Hematopoietic multipotent progenitor cell (in vitro differentiated cells): ENCODE data around the gene PSMA3. TPM values are rescaled to one million over a fixed set of nuclear protein-coding genes. Genes with fewer than 3 reads are reported as not detected.

Experiments used
- DNase-seq, 3 donors: peaks; one replicate each; pipeline ENCODE4 v3.0.0-alpha.2; 2011 to 2015; ENCODE audit warnings: low read depth in 2 of 3, low spot score in 2 of 3
- total RNA-seq: library from RNA; depleted of rRNA; stranded (reverse); fragments of >200 nt; gene quantifications from one replicate; pipeline ENCODE4 v1.2.3, GENCODE V29; 2012

Gene PSMA3
- total RNA-seq, 1 donor = 39.3 TPM

DNA sequence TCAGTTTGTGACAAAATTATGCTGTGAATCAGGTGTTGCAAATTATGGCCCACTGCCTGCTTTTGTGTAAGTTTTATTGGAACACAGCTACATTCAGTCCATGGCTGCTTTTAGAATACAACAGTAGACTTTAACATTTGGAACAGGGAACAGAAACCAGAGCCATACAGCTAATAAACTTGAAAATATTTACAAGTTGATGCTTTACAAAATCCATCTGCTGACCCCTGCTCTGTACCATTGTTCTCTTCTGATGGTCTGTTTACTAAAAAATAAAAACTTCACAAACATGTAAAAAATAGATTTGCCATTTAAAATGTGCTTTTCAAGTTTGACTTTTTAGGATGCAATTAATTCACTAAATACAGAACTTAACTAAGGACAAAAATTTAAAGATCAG is 20.8 kb downstream of the PSMA3 start:
- no peak for DNase-seq

DNA sequence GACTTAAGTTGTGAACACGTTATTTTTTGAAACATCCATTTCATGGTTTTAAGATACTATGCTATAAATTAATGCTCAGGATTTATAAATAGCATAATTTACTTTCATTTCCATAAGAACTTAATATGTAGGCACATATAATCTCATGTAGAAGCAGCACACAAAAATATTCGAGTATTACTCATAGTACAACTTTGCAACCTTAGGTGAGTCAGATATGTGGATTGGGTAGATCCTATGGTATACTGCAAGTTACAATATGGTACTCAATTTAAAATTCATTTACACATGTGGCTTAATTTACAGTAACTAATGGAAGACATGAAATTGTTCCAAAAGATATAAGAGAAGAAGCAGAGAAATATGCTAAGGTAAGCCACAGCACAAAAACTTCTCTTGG is 26.0 kb downstream of the PSMA3 start:
- no peak for DNase-seq

DNA sequence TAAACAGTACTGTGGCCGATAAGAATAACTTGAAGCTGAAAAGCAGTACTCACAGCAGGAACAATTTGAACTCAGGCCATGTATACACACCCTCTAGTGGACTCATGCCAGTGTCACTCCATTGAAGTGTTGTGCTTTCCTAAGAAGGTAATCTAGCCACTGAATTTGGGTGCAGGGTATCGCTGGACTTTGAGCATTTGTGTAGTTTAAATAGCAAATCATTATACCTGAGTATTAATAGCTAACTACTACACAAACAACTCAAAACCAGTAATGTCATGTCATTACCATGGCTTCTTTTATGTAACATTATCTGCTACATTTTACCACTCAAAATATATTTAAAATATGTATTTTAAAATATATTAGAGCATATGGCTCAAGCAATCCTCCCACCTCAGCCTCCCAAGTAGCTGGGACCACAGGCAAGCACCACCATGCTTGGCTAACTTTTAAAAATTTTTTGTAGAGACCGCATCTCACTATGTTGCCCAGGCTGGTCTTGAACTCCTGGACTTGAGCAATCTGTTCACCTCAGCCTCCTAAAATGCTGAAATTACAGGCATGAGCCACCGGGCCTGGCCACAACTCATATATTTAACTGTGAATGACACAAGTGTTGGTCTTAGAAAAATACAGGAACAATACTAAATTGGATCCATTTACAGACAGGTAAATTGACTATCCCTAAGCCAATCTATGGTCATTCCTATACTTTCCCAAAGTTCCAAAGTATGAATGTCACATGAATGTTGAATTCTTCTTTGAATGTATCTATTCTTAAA is 28.1 kb downstream of the PSMA3 start:
- peak in 1 of 3 donors; percentile 11 for DNase-seq

DNA sequence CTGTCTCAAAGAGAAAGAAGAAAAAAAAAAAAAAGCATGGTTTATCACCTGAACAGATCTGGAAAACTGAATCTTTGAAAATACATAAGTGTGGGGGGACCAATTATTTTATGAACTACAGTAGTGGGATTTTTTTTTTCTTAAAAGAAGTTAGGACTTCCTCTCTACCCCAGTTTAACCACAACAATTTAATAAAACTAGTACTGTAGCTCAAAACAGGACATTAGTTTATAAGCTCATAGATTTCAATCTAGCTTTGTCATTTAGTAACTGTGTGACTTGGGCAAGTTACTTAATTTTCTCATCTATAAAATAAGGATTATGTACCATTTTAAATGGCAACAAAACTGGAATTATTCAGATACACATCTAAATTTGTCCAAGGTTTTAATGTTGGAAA is 30.2 kb downstream of the PSMA3 start:
- peak in 1 of 3 donors; percentile 21 for DNase-seq

DNA sequence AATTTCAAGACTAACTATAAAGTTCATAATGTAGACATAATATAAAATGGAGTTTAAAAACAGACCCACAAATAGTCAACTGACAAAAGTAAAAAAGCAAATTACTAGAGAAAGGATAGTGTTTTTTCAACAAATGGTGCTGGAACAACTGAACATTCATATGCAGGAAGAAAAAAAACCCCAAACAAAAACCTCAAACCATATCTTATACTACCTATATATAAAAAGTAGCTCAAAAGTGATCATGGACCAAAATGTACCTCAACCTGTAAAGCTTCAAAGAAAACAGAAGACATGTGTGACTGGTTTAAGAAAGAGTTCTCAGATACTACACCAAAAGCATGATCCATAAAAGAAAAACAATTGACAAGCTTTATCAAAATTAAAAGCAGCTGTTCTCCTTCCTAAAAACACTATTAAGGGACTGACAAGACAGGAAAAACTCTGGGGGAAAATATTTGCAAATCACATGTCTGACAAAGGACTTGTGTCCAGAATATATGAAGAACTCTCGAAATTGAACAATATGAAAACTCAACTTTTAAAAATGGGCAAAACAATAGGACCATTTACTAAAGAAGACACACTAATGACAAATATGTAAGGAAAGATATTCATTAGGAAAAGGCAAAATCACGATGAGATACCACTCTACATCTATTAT is 31.0 kb downstream of the PSMA3 start:
- DNase-seq = no peak

DNA sequence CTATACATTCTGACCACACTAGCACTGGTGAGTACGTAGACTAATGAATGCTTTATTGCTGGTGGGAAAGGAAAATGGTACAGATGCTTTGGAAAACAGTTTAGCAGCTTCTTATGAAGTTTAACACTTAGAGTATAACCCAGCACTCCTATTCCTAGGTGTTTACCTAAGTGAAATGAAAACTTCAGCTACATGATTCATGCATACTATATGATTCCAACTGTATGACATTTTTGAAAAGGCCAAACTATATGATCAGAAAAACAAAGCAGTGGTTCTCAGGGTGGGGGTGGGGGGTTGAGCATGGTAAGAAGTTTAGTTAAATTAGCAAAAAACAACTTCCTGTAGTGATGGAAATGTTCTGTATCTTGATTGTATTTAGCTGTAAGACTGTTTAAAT is 31.6 kb downstream of the PSMA3 start:
- no peak for DNase-seq

DNA sequence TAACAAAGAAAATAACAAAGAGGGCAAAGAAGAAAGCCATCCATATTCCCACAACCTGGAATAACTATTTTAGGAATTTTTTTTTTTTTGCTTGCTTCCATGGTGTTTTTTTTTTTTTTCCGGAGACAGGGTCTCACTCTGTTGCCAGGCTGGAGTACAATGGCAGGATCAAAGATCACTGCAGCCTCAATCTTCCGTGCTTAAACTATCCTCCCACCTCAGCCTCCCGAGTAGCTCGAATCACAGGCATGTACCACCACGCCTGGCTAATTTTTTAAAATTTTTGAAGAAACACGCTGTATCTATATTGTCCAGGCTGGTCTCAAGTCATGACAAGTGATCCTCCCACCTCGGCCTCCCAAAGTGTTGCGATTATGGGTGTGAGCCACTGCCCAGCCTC is 33.5 kb downstream of the PSMA3 start:
- DNase-seq = no peak

DNA sequence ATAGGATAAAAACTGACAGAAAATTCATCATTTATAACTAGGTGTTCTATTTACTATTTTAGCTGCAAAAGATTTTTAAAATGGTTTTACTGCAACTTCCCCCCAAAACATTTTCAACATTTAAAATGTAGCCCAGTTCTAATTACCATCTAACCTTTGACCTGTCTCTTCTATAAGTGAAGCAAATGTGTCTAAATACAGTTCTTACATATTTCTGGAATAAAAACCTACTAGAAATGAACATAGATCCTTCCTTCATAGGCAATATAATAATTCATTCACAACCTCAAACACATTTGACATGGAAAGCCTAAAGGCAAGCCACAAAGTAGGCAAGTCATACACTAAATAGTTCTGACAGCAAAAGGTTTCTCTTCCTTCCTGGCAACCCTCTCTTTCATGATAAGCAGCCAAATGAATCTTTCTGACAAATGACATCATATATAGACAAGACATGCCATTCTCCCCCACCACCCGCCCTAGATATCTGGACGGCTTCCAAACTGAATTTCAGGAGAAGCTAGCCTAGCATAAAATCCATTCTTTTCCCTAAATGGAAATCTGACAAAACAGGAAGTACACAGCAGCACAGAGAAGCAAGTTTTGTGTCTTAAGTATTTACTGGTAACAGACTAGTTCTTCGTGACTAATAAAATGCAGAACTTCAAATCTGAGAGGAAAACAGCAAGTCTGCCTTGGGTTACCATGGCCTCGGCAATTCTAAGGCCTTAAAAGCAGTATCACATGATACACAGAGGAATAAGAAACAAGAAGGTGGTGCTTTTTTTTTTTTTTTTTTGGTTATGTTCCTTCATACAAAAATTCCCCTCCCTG is 36.5 kb downstream of the PSMA3 start:
- DNase-seq = peak; percentile 21 to 91 (median 83)

DNA sequence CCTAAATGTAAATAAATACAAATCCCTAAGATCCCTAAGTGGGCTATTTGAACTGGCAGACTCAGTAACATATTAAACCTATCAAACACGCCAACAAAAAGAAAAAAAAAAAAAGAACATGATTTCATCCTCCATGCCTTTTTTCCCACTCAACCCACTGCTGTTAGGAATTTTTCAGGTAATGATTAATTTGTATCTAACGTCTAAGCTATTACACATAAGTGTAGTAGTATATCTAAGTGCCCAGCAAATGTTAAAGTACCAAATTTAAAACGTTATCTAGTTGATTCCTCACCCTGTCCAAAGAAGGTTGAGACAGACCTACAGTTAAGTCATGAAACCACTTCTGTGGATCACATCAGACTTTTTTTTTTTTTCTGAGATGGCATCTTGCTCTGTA is 37.3 kb downstream of the PSMA3 start:
- DNase-seq = no peak

DNA sequence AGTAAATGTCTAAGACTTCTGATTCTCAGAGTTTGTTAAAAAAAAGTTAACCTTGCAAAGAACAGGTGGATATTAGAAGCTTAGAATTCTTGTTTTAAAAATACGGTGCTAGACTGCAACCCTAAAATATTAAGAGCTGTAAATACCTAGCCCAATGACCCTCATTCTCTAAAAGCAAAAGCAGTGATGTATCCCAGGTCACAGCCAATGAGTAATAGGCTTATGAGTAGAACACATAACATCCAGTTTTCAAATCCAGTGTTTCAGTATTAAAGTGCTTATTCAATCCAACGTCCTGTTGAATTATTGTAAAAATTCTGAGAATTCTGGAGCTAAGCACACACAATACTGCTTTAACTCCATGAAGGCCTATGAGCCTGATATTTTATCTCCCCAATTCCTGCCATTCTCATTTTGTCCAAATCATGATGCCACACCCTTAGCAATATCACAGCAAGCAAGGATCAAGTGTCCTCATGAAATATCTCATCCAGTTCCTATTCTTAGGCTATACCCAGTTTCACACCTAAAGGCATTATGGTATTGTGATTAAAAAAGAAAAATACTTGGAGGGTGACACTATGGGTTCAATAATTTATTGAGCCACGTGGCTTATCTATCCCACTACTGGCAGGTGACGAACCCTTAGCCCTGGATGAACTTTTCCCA is 38.4 kb downstream of the PSMA3 start:
- no peak for DNase-seq

DNA sequence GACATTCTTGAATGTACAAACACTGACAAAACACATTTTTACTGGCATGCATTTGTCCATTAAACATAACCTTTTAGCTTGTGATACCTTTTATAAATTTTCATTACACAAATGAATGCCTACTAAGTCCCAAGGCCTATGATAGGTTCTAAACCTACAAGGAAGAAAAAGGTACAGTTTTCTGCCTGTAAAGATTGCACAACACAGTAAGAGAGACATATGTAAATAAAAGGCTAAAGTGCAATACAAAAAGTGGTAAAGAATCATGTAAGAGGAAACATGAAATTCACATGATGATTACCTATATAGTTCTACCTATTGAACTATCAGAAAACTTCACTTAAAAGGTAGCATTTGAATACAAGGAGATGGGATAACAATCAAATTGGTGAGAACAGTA is 39.1 kb downstream of the PSMA3 start:
- no peak for DNase-seq

DNA sequence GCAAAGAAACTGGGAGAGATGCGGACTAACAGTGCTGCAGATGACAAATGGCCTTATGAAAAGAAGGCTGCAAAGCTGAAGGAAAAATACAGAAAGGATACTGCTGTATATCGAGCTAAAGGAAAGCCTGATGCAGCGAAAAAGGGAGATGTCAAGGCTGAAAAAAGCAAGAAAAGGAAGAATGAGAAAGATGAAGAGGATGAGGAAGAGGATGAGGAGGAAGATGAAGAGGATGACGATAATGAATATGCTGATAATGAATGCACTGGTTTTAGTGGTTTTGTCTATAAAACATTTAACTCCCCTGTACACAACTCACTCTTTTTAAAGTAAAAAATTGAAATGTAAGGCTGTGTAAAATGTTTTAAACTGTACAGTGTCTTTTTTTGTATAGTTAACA is 40.5 kb downstream of the PSMA3 start:
- DNase-seq = no peak

DNA sequence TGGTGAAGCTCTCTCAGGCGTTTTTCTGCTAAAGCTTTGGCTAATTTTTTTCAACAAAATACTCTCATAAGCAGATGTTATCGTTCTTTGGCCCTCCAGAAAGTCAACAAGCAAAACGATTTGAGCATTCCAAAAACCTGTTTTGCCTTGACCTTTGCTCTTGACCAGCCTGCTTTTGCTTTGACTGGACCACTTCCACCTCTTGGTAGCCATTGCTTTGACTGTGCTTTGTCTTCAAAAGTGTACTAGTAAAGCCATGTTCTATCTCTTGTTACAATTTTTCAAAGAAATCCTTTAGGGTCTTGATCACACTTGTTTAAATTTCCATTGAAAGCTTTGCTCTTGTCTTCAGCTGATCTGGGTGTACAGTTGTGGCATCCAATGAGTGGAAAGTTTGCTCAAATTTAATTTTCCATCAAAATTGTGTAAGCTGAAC is 43.0 kb downstream of the PSMA3 start:
- DNase-seq = no peak

DNA sequence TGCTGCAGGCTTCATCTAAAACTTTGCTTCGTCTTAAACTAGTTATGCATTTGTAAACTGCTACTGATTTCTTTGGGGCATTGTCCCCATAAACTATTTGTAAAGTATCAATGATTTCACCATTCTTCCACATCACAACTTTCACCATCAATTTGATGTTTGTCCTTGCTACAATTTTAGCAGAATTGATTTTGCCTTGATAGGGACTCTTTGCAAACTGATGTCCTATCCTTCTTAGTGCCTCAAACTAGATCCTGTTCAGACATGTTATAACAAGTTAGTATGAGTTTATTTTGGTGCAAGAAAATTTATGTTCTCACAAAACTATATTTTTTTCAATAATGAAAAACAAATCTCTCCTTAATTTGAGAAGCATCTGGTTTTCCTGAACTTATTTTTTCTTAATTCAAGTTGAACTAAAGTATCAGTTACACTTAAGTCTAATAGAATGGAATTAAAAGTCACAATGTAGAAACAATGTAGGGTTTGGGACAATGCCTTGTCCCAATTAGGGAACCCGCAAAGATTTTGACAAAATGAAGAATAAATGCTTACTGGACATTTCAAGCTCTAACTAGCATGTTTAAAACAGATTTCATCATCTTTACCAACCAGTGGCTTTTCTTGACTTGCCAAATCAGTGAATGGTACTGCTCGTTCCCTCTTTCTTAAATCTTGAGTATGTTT is 43.6 kb downstream of the PSMA3 start:
- no peak for DNase-seq

DNA sequence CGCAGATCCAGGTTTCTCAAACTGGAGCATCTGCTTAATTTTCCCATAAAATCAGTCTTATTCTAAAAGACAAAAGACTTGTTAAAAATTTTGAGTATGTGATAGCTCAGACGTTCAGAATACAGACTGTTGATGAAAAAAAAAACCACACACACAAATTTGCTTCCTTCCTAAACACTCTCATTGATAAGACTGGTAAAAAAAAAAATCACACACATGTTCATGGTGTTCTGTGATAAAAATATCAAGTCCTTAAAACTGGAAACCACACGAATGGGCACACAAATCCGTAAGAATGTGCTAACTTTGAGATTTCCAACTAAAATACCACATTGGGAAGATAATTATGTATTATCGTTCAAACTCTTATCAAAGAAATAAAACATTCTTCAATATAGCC is 47.0 kb downstream of the PSMA3 start:
- DNase-seq = peak in 1 of 3 donors; percentile 37

DNA sequence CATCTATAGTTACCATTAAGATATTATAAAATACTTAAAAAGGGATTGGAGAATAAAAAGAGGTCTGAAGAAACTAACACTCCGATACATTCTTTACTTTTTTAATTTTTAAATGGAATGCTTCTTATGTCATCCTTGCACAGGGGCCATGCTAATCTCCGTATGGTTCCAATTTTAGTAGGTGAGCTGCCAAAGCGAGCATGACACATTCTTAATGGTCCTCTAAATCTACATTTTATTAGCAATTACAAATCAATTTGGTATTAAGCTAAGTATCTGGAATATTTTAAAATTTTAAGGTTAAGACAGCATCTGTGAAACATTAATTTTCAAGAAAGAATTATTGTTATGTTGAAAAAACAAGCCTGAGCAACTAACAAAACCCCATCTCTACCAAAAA is 47.5 kb downstream of the PSMA3 start:
- no peak for DNase-seq

DNA sequence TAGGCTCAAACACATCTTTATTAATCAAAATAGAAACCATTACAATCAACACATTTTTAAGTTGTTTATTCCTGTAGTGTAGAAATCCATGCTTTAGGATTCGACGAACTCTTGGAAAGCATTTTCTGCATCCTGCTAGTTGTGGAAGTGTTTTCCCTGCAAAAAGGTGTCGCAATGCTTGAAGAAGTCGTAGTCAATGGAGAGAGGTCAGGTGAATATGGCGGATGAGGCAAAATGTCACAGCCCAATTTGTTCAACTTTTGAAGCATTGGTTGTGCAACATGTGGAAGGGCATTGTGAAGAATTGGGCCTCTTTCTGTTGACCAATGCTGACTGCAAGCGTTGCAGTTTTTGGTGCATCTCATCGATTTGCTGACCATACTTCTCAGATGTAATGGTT is 49.6 kb downstream of the PSMA3 start:
- DNase-seq = no peak

DNA sequence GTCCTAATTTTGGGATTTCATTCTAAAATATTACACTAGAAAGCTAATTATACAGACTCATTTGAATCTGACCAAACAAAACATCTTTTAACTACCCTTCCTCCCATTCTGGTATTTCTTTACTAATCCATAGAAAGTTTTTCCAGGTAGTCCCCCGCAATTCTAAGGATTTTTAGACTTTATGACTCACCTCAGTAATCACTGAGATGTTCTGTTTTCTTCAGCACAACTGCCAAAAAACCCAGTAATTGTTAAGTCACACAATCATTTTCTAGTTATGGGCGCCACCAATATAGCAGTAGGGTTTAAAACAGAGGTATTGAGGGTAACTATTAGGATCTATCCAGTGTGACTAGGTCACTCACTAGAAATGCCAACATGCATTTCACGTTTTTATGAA is 52.1 kb downstream of the PSMA3 start:
- DNase-seq = no peak

DNA sequence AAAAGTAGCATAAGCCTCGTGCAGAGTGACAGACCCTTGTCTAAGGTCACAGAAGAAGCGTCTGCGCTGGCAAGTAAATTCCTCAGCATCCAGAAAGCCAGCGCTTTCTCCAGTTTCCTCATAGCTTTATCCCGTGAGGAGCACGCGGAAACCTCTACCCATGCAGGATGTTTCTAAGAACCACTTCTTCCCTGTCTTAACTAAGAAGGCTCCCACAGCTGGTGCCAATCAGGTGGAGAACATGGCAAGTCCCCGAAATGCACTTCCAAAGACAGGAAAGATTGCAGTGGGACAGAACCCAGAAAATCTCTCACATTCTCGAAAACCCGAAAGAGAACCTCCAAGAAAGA is 52.7 kb downstream of the PSMA3 start:
- no peak for DNase-seq

DNA sequence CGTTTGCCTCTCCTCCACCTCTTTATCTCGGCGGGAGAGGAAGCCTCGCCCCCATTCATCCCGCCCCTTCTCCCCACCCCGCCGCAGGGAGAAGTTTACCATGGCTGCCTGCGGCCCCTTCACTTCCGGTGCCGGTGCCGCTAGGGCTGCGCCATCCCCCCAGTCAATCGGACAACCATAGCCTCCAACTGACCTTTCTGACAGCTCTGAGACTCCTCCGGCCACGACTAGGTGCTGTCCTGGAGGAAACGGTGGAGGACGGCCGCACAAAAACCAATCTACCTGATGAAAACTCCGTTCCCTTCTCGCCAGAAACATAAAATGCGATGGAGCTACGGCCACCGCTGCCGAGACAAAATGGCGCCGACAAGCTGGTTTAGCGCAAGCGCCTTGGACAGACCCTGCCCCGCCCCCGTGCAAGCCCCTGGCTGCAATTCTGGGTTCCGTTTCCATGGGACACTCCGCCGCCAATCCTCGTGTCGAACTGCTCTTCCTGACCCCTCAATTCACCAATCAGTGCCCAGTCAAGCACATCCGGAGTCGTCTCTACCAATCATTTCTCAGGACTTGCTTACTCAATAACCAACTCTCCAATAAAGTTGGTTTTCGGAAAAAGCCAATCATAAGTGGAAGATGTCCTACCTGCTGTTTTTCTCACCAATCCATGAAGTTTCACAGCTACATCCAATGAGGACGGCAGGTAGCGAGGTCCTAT is 53.3 kb downstream of the PSMA3 start:
- DNase-seq = peak; percentile 94 to 100 (median 100)
